ENCODE data around the gene PGR.

Gene PGR

GRCh38 chr11:100984668-100985067, 144.9 kb downstream of the PGR start:
- no peaks in the 10 kb centered on the region for H3K36me3 ChIP-seq (ENCODE audit: insufficient read depth, low read length)
- H3K9ac ChIP-seq (ENCODE audit: insufficient read length), result no peak overlapping the region
- H3K4me3 ChIP-seq, result no peak overlapping the region
- TF ChIP-seq FOXP2 (optimal IDR thresholded peaks at IDR 0.05; ENCODE audit: control extremely low read depth, extremely low read length, insufficient read depth) (no peak), EZH2 (IDR thresholded peaks at IDR 0.05) (no peak), POLR2AphosphoS5 (IDR thresholded peaks at IDR 0.05; ENCODE audit: borderline replicate concordance, low read depth, low read length) (no peak)
- no peaks in the 10 kb centered on the region for H3K9me3 ChIP-seq (ENCODE audit: low read depth, low read length)
- DNase-seq (ENCODE audit: low read depth, low spot score), result no peak
- no peak overlapping the region for H3K27ac ChIP-seq

GRCh38 chr11:100981196-100981824, 148.3 kb downstream of the PGR start:
- TF ChIP-seq EZH2 (IDR thresholded peaks at IDR 0.05), result no peak
- no peak for TF ChIP-seq POLR2AphosphoS5 (IDR thresholded peaks at IDR 0.05; ENCODE audit: borderline replicate concordance, low read depth, low read length)
- TF ChIP-seq FOXP2 (optimal IDR thresholded peaks at IDR 0.05; ENCODE audit: control extremely low read depth, extremely low read length, insufficient read depth), result no peak
- H3K36me3 ChIP-seq (ENCODE audit: insufficient read depth, low read length), result no peaks in the 10 kb centered on the region
- H3K9ac ChIP-seq (ENCODE audit: insufficient read length), result no peak overlapping the region
- no peaks in the 10 kb centered on the region for H3K9me3 ChIP-seq (ENCODE audit: low read depth, low read length)
- no peak overlapping the region for H3K27ac ChIP-seq
- no peak for DNase-seq (ENCODE audit: low read depth, low spot score)
- H3K4me3 ChIP-seq, result no peak overlapping the region

- Histone ChIP-seq H3K9ac (ENCODE audit: insufficient read length) (no peak overlapping the region), H3K9me3 (ENCODE audit: low read depth, low read length) (no peaks in the 10 kb centered on the region), H3K4me3 (no peak overlapping the region), H3K27ac (no peak overlapping the region), H3K36me3 (ENCODE audit: insufficient read depth, low read length) (no peaks in the 10 kb centered on the region)
- DNase-seq (ENCODE audit: low read depth, low spot score), result no peak
- TF ChIP-seq FOXP2 (optimal IDR thresholded peaks at IDR 0.05; ENCODE audit: control extremely low read depth, extremely low read length, insufficient read depth) (no peak), POLR2AphosphoS5 (IDR thresholded peaks at IDR 0.05; ENCODE audit: borderline replicate concordance, low read depth, low read length) (no peak), EZH2 (IDR thresholded peaks at IDR 0.05) (no peak)
Measured at GRCh38 chr11:100980156-100980555, 149.5 kb downstream of the PGR start.
